Activated naive CD4-positive, alpha-beta T cell treated with anti-CD3 and anti-CD28 coated beads, Interleukin-2, amount 50 U/mL, for 72 hours (primary cell): ENCODE measurements around the gene KLF13. TPM values are rescaled to one million over a fixed set of nuclear protein-coding genes. Genes with fewer than 3 reads are reported as not detected.

Experiments used
- ATAC-seq, 2 donors: fragments of 150-1000 bp; cut with Tn5 transposase; 2 replicates each; pipeline ENCODE4 v1.10.0; 2021; ENCODE audit warnings: mild to moderate bottlenecking in 2 of 2, moderate library complexity in 2 of 2
- DNase-seq, 2 donors: peaks; one replicate each; pipeline ENCODE4 v3.0.0; 2021 to 2022; ENCODE audit warnings: low spot score in 2 of 2
- H3K27ac Mint-ChIP-seq, 2 donors: one replicate each; pipeline ENCODE4 v1.8.0; 2022; ENCODE audit warnings: mild to moderate bottlenecking in 2 of 2, mixed read lengths in 2 of 2
- H3K36me3 Mint-ChIP-seq, 2 donors: one replicate each; pipeline ENCODE4 v1.8.0; 2022; ENCODE audit warnings: mixed read lengths in 2 of 2
- H3K9me3 Mint-ChIP-seq, 2 donors: one replicate each; pipeline ENCODE4 v1.8.0; 2022; ENCODE audit warnings: mixed read lengths in 2 of 2
- total RNA-seq, 2 donors: library from RNA; stranded (reverse); gene quantifications; one replicate each; pipeline ENCODE4 v1.2.3, GENCODE V29; 2022

The KLF13 gene
- total RNA-seq, 2 donors from 2014 or later, result 124 to 161 TPM

GRCh38 chr15:31335989-31336592, 9.5 kb downstream of the KLF13 start:
- Mint-ChIP-seq H3K36me3 (peaks cover 0 to 9% of the 10 kb centered on the region in 2 donors), H3K9me3 (no peaks in the 10 kb centered on the region), H3K27ac (peak overlapping the region; percentile 31 to 84)
- ATAC-seq (no peak), DNase-seq (no peak)

- DNase-seq (no peak), ATAC-seq (no peak)
- Mint-ChIP-seq H3K9me3 (no peaks in the 10 kb centered on the region), H3K36me3 (peaks cover 0 to 9% of the 10 kb centered on the region in 2 donors), H3K27ac (peak overlapping the region; percentile 31 to 56)
These were observed 10.1 kb downstream of the KLF13 start for GRCh38 chr15:31336593-31337295.

GRCh38 chr15:31337352-31338031, 10.9 kb downstream of the KLF13 start:
- peaks cover 0 to 9% of the 10 kb centered on the region in 2 donors for H3K36me3 Mint-ChIP-seq
- H3K9me3 Mint-ChIP-seq, result no peaks in the 10 kb centered on the region
- ATAC-seq, result peak in 1 of 2 donors; percentile 59
- no peak for DNase-seq
- peak overlapping the region; percentile 56 to 82 for H3K27ac Mint-ChIP-seq

GRCh38 chr15:31338318-31338878, 11.8 kb downstream of the KLF13 start:
- DNase-seq (no peak), ATAC-seq (peak; percentile 1 to 6)
- Mint-ChIP-seq H3K36me3 (peaks cover 0 to 9% of the 10 kb centered on the region in 2 donors), H3K9me3 (no peaks in the 10 kb centered on the region), H3K27ac (peak overlapping the region in 1 of 2 donors; percentile 82)

GRCh38 chr15:31338879-31339557, 12.4 kb downstream of the KLF13 start:
- peak overlapping the region in 1 of 2 donors; percentile 82 for H3K27ac Mint-ChIP-seq
- H3K36me3 Mint-ChIP-seq, result peaks cover 0 to 9% of the 10 kb centered on the region in 2 donors
- ATAC-seq, result peak; percentile 57 to 88
- peak; percentile 36 to 86 for DNase-seq
- H3K9me3 Mint-ChIP-seq, result no peaks in the 10 kb centered on the region

- ATAC-seq, result no peak
- Mint-ChIP-seq H3K9me3 (no peaks in the 10 kb centered on the region), H3K27ac (peak overlapping the region in 1 of 2 donors; percentile 82), H3K36me3 (peaks cover 0 to 9% of the 10 kb centered on the region in 2 donors)
- DNase-seq, result no peak
These were observed 12.9 kb downstream of the KLF13 start for GRCh38 chr15:31339558-31339895.

- no peak for ATAC-seq
- no peaks in the 10 kb centered on the region for H3K9me3 Mint-ChIP-seq
- H3K36me3 Mint-ChIP-seq, result peaks cover 0 to 9% of the 10 kb centered on the region in 2 donors
- no peak for DNase-seq
- H3K27ac Mint-ChIP-seq, result peak overlapping the region; percentile 72 to 82
These were observed 13.4 kb downstream of the KLF13 start for GRCh38 chr15:31340047-31340446.

GRCh38 chr15:31340592-31340991, 14.0 kb downstream of the KLF13 start:
- H3K9me3 Mint-ChIP-seq, result no peaks in the 10 kb centered on the region
- peak overlapping the region; percentile 72 to 82 for H3K27ac Mint-ChIP-seq
- ATAC-seq (no peak), DNase-seq (no peak)
- peaks cover 0 to 10% of the 10 kb centered on the region in 2 donors for H3K36me3 Mint-ChIP-seq

- DNase-seq (no peak), ATAC-seq (no peak)
- no peaks in the 10 kb centered on the region for H3K9me3 Mint-ChIP-seq
- peak overlapping the region; percentile 70 to 82 for H3K27ac Mint-ChIP-seq
- peaks cover 0 to 15% of the 10 kb centered on the region in 2 donors for H3K36me3 Mint-ChIP-seq
These were observed 14.4 kb downstream of the KLF13 start for GRCh38 chr15:31341071-31341470.

- Mint-ChIP-seq H3K27ac (peak overlapping the region in 1 of 2 donors; percentile 82), H3K9me3 (no peaks in the 10 kb centered on the region), H3K36me3 (peaks cover 0 to 20% of the 10 kb centered on the region in 2 donors)
- no peak for DNase-seq
- ATAC-seq, result no peak
These were observed 15.0 kb downstream of the KLF13 start for GRCh38 chr15:31341496-31342195.

GRCh38 chr15:31342381-31342780, 15.7 kb downstream of the KLF13 start:
- ATAC-seq (no peak), DNase-seq (no peak)
- Mint-ChIP-seq H3K9me3 (no peaks in the 10 kb centered on the region), H3K36me3 (peaks cover 0 to 28% of the 10 kb centered on the region in 2 donors), H3K27ac (peak overlapping the region; percentile 90 to 99)

- ATAC-seq (peak in 1 of 2 donors; percentile 11), DNase-seq (no peak)
These were observed 16.4 kb downstream of the KLF13 start for GRCh38 chr15:31342781-31343626.

GRCh38 chr15:31343831-31344230, 17.2 kb downstream of the KLF13 start:
- peak overlapping the region; percentile 92 to 99 for H3K27ac Mint-ChIP-seq
- DNase-seq, result no peak
- H3K9me3 Mint-ChIP-seq, result no peaks in the 10 kb centered on the region
- peaks cover 10 to 40% of the 10 kb centered on the region in 2 donors for H3K36me3 Mint-ChIP-seq
- ATAC-seq, result no peak

More at GRCh38 chr15:31342781-31343626, 16.4 kb downstream of the KLF13 start:
- Mint-ChIP-seq H3K27ac (peak overlapping the region; percentile 90 to 99), H3K9me3 (no peaks in the 10 kb centered on the region), H3K36me3 (peaks cover 4 to 34% of the 10 kb centered on the region in 2 donors)

- Mint-ChIP-seq H3K36me3 (peaks cover 10 to 42% of the 10 kb centered on the region in 2 donors), H3K9me3 (no peaks in the 10 kb centered on the region), H3K27ac (peak overlapping the region; percentile 98 to 99)
- DNase-seq (no peak), ATAC-seq (no peak)
These were observed 17.6 kb downstream of the KLF13 start for GRCh38 chr15:31344266-31344665.
